ENCODE data around the gene ARHGEF11. TPM values are rescaled to one million over a fixed set of nuclear protein-coding genes. Genes with fewer than 3 reads are reported as not detected.

The ARHGEF11 gene
- total and polyA plus RNA-seq, 9 of the 15 experiments (the other 6 are each of a cell fraction or from before 2014, with no cell fraction given): 0.14 to 15.5 (median 9.0) TPM

DNA sequence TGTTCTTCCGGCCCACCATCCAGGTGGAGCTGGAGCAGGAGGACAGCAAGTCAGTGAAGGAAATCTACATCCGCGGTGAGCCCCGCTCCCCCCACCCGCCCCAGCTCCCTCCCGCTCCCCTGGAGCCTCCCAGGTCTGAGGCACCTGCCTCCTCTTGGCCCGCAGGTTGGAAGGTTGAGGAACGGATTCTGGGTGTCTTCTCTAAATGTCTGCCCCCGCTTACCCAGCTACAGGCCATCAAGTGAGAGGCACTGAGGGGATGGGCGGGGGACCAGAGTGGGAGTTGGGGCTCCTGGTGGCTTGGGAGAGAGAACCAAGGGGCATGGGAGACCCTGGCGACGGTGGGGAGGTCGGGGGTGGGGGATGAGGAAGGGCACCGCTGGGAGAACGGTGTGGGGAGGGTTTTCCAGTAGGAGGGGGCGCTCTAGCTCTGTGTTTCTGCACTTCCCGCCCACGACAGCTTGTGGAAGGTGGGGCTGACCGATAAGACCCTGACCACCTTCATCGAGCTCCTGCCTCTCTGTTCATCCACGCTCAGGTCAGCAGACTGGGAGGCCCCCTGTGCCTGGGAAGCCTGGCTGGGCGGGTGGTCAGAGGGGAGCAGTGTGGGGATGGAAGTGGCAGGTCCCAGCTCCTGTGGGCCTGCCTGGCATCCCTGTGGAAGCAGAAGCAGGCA, 120.9 kb downstream of the ARHGEF11 start:
- ChIA-PET CTCF (ENCODE audit: low intra/inter-chr PET ratio) (no interaction called here), POLR2A (interaction anchor here (0.7 to 1.6 kb wide), 3 partner anchors 30 to 266 kb away, joined by 3 to 4 read pairs (median 4); no protein-coding TSS in a partner anchor)
- TF ChIP-seq ELF2 (CRISPR knock-in tag; IDR thresholded peaks at IDR 0.05) (no peak), GTF2B (IDR thresholded peaks at IDR 0.05; ENCODE audit: extremely low read depth, insufficient read length) (no peak), KAT8 (IDR thresholded peaks at IDR 0.05; ENCODE audit: low read depth) (no peak), PTBP1 (IDR thresholded peaks at IDR 0.05; ENCODE audit: low read depth, low read length) (no peak), E2F5 (CRISPR knock-in tag; IDR thresholded peaks at IDR 0.05) (no peak), CBX8 (IDR thresholded peaks at IDR 0.05; ENCODE audit: borderline replicate concordance, extremely low read depth, low read depth, low read length, poor library complexity, severe bottlenecking) (no peak), SIX5 (IDR thresholded peaks at IDR 0.05; ENCODE audit: borderline replicate concordance in 1 of 2, insufficient read depth in 1 of 2, low read depth in 1 of 2, low read length in 2 of 2) (no peak), SIN3B (IDR thresholded peaks at IDR 0.05; ENCODE audit: low read depth) (no peak), SNIP1 (IDR thresholded peaks at IDR 0.05; ENCODE audit: low read depth) (no peak), ZNF511 (CRISPR knock-in tag; IDR thresholded peaks at IDR 0.05) (no peak), CBFA2T3 (IDR thresholded peaks at IDR 0.05) (peak; percentile 37; the same call in 1 of the 2 replicates), XRCC5 (IDR thresholded peaks at IDR 0.05; ENCODE audit: low read depth, low read length) (no peak), RAD21 (CRISPR knock-in tag; conservative IDR thresholded peaks at IDR 0.05 in 1 of 2, IDR thresholded peaks at IDR 0.05 in 1 of 2) (peak in 1 of 2 experiments; percentile 25; a peak in 2 of 4 replicates)
- TF ChIP-seq, protein P1, sequence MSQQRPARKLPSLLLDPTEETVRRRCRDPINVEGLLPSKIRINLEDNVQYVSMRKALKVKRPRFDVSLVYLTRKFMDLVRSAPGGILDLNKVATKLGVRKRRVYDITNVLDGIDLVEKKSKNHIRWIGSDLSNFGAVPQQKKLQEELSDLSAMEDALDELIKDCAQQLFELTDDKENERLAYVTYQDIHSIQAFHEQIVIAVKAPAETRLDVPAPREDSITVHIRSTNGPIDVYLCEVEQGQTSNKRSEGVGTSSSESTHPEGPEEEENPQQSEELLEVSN (IDR thresholded peaks at IDR 0.05; ENCODE audit: borderline replicate concordance in 1 of 2, extremely low read depth in 1 of 2, insufficient read depth in 1 of 2, insufficient read length in 1 of 2, low read depth in 1 of 2, low read length in 1 of 2, poor library complexity in 1 of 2, severe bottlenecking in 1 of 2): peak in 1 of 2 experiments; percentile 27
- TF ChIP-seq, protein P2, sequence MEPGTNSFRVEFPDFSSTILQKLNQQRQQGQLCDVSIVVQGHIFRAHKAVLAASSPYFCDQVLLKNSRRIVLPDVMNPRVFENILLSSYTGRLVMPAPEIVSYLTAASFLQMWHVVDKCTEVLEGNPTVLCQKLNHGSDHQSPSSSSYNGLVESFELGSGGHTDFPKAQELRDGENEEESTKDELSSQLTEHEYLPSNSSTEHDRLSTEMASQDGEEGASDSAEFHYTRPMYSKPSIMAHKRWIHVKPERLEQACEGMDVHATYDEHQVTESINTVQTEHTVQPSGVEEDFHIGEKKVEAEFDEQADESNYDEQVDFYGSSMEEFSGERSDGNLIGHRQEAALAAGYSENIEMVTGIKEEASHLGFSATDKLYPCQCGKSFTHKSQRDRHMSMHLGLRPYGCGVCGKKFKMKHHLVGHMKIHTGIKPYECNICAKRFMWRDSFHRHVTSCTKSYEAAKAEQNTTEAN (CRISPR knock-in tag; IDR thresholded peaks at IDR 0.05): no peak

More for the DNA sequence above, 120.9 kb downstream of the ARHGEF11 start:
- Histone ChIP-seq H3K36me3 (ENCODE audit: control insufficient read depth, insufficient read depth, low read length) (no peaks in the 10 kb centered on the region), H3K79me2 (ENCODE audit: control insufficient read depth, insufficient read depth, low read length) (no peaks in the 10 kb centered on the region), H3K9ac (ENCODE audit: insufficient read depth in 1 of 2, low read depth in 2 of 2, low read length in 2 of 2) (peak overlapping the region in 1 of 2 experiments; percentile 78; a peak in 1 of 4 replicates), H3K4me1 (replicated peaks in 1 of 2; ENCODE audit: control insufficient read depth in 2 of 2, insufficient read depth in 2 of 2, low read length in 2 of 2) (peaks cover 30 to 44% of the 10 kb centered on the region in 2 experiments), H3K9me3 (replicated peaks; ENCODE audit: control insufficient read depth, insufficient read depth, low read depth, low read length) (no peaks in the 10 kb centered on the region), H4K20me1 (replicated peaks; ENCODE audit: control insufficient read depth, insufficient read depth, low read length) (no peaks in the 10 kb centered on the region), H3K9me1 (ENCODE audit: control insufficient read depth, insufficient read depth, low read length) (no peaks in the 10 kb centered on the region), H2AFZ (ENCODE audit: low read depth, low read length) (peak overlapping the region; percentile 71), H3K27me3 (ENCODE audit: control insufficient read depth in 2 of 2, insufficient read depth in 2 of 2, low read length in 2 of 2) (peaks cover 8 to 17% of the 10 kb centered on the region in 2 experiments; a peak in 3 of 5 replicates), H3K27ac (ENCODE audit: extremely low read depth, low read depth, low read length) (no peak overlapping the region), H3K4me2 (ENCODE audit: insufficient read depth, low read length) (peak overlapping the region; percentile 36; the same call in 1 of the 2 replicates), H3K4me3 (no peak overlapping the region)
- DNase-seq (ENCODE audit: extremely low read depth in 1 of 4, low spot score in 3 of 4): peak; percentile 64 to 70 (median 68)
- intact Hi-C loops (cut with micrococcal nuclease) (loop anchor here (5.0 kb wide), 3 partner anchors 48 to 233 kb away; partner anchors contain the start of genes ISG20L2 and METTL25B), in situ Hi-C loops (cut with MboI) (loop anchor here (5.0 kb wide), 1 partner anchor 32 kb away; the partner anchor contains the start of gene PEAR1)
- BruUV-seq (replicated peaks): no TSS peak
- no peak for ATAC-seq
- 42% methylated on average over 10 of the region's 22 CpGs for WGBS (ENCODE audit: insufficient coverage, low coverage, missing lambda C conversion rate)
- FAIRE-seq: no peak

Measured in K562 (cell line).